NCI-H524 treated with DMSO at 0.1 percent for 48 hours (cell line): Measurements from ENCODE around the gene LMLN.
"Not testable (repeated sequence)": the region's sequence is repeated elsewhere in the genome, so short reads cannot be mapped to it uniquely, and the experiment has no call there.

Source experiments
- DNase-seq: peaks from one replicate; lab custom pipeline; 2025; lab: John Stamatoyannopoulos, UW

Gene LMLN

GRCh38 chr3:198079771-198080520, 119.9 kb downstream of the LMLN start:
- DNase-seq: no peak

DNA sequence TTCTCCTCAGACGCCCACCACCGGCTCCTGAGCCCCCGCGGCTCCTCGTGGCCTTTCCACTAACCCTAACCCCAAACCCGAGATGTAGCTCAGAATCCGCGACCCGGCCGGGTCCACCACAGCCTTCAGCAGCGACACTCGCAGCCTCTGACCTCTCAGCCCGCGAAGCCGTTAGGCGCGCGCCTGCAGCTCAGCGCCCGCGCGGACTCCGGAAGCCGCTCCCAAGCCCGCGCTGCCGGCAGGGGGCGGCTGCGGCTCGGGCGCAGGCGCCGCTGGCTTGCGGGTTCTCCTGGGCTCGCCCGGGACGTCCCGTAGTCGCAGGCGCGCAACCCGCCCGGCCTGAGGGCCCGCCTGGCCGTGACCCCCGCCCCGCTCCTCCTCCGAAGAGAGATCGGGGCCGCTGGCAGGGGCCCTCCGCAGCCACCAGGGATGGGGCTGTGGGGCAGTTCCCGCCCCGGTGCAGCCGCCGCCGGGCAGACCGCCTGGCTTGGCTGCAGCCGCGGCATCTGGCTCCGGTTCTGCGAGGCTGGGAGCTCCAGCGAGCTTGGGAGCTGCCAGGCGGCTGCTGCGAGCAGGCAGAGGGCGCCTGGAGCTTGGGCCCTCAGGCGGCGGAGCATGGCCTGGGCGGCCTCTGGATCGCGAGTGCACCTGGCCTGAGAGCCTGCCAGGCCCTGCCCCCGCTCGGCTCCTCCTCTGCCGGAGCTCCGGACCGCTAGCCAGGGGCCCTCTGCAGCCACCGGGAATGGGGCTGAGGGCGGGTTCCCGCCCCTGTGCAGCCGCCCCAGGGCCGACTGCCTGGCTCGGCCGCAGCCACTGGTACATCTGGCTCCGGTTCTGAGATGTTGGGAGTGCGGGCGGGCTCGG, 120.7 kb downstream of the LMLN start:
- peak; percentile 5 for DNase-seq

DNA sequence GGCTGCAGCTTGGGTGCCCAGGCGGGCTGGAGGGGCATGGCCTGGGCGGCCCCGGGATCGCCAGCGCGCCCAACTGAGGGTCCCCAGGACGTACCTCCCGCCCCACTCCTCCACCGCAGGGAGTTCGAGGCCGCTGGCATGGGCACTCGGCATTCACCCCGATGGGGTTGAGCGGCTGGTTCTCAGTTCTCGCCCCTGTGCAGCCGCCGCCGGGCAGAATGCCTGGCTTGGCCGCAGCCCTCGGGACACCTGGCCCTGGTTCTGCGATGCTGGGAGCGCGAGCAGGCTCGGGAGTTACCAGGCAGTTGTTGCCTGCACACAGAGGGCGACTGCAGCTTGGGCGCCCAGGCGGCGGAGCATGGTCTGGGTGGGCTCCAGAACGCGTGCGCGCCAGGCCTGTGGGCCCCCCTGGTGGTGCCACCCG, 121.4 kb downstream of the LMLN start:
- DNase-seq: peak; percentile 26

- DNase-seq: not testable (repeated sequence)
These were observed 122.2 kb downstream of the LMLN start for GRCh38 chr3:198082226-198082625.

GRCh38 chr3:198088421-198088955, 128.5 kb downstream of the LMLN start:
- no peak for DNase-seq

DNA sequence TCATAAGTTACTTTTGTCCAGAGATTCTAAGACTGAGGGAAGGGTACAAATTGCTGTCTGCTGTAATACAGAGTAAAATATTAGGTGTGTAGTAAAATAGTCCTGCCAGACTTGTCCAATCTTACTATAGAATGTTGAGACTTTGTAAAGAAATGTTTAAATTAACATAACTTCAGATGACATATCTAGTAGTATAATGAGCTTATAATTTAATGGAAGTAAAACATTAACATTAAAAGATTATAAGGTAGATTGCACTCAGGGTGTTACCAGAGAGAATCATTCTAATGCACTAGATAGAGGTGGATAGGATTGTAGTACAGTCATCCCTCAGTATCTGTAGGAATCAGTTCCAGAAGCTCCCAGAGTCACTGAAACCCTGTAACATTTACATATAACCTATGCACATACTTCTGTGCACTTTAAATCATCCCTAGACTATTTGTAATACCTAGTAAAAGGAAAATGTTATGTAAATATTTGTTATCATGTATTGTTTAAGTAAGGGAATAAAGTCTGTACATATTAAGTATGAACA, 130.8 kb downstream of the LMLN start:
- no peak for DNase-seq

DNA sequence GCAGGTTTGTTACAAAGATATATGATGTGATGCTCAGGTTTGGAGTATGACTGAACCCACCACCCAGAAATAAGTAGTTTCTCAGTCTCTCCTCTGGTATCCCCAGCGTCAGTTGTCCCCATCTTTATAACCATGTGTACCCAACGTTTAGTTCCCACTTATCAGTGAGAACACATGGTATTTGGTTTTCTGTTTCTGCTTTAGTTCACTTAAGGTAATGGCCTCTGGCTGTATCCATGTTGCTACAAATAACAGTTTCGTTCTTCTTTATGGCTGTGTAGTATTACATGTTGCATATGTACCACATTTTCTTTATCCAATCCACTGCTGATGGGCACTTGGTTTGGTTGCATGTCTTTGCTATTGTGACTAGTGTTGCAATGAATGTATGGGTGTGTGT, 132.3 kb downstream of the LMLN start:
- no peak for DNase-seq

DNA sequence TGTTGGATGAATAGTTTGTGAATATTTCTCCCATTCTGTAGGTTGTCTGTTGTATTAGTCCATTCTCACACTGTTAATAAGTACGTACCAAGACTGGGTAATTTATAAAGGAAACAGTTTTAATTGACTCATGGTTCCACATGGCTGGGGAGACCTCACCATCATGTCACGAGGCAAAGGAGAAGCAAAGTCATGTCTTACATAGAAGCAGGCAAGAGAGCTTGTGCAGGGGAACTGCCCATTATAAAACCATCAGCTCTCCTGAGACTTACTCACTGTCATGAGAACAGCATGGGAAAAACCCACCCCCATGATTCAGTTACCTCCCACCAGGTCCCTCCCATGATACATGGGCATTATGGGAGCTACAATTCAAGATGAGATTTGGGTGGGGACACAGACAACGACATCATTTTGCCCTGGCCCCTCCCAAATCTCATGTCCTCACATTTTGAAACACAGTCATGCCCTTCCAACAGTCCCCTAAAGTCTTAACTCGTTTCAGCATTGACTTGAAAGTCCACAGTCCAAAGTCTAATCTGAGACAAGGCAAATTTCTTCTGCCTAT, 133.2 kb downstream of the LMLN start:
- no peak for DNase-seq
